Memory B cell (primary cell): ENCODE data around the gene PHF19.

Source experiments
- ATAC-seq: fragments of 150-1000 bp; cut with Tn5 transposase; 2 replicates; pipeline ENCODE4 v1.10.0; 2021; ENCODE audit warnings: low read depth, mild to moderate bottlenecking, moderate library complexity
- DNase-seq, 2 donors: peaks; one replicate each; pipeline ENCODE4 v3.0.0; 2022; ENCODE audit warnings: low spot score in 2 of 2
- H3K27ac Mint-ChIP-seq: one replicate; pipeline ENCODE4 v1.8.0; 2022; ENCODE audit warnings: mild to moderate bottlenecking, moderate library complexity, mixed read lengths
- H3K27me3 Mint-ChIP-seq: one replicate; pipeline ENCODE4 v1.8.0; 2022; ENCODE audit warnings: mixed read lengths
- H3K36me3 Mint-ChIP-seq: one replicate; pipeline ENCODE4 v1.8.0; 2022; ENCODE audit warnings: mild to moderate bottlenecking, mixed read lengths
- H3K4me1 Mint-ChIP-seq: one replicate; pipeline ENCODE4 v1.8.0; 2022; ENCODE audit warnings: mixed read lengths
- H3K4me3 Mint-ChIP-seq: one replicate; pipeline ENCODE4 v1.8.0; 2022; ENCODE audit warnings: mild to moderate bottlenecking, moderate library complexity, mixed read lengths
- H3K9me3 Mint-ChIP-seq: one replicate; pipeline ENCODE4 v1.8.0; 2022; ENCODE audit warnings: mixed read lengths

The PHF19 gene

DNA sequence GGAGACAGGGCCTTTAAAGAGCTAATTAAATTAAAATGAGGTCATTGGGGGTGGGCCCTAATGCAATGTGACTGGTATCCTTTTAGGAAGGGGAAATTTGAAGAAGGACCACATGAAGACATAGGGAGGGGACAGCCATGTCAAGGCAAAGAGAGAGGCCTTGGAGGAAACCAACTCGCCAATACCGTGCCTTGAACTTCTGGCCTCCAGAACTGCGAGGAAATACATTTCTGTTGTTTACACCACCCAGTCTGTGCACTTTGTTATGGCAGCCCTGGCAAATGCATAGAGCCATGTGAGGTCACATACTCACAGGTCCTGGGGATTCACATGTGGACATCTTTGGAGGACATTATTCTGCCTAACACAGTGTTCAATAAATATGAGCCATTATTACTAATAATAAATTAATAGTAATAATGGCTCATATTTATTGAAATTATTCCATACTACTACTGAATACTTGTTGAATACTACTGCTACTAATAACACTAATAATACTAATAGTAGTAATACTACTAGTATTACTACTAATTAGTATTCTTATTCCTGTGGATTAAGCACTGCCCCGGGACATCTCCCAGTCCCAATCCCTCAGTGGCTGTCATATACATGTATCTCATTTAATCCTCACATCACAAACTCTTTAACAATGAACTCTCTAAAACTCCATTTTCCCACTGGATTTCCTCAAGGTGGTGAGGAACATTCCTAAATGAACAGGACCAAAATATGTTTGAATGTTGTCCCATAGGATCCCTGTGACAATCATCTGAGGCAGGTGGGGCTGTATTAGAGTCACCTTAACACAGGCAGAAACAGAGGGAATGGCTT is 41.2 kb upstream of the PHF19 start:
- Mint-ChIP-seq H3K4me1 (peaks cover 23% of the 10 kb centered on the region), H3K27me3 (no peaks in the 10 kb centered on the region), H3K27ac (no peak overlapping the region), H3K9me3 (no peaks in the 10 kb centered on the region), H3K36me3 (peaks cover 5% of the 10 kb centered on the region), H3K4me3 (no peak overlapping the region)
- DNase-seq = no peak
- ATAC-seq = no peak

DNA sequence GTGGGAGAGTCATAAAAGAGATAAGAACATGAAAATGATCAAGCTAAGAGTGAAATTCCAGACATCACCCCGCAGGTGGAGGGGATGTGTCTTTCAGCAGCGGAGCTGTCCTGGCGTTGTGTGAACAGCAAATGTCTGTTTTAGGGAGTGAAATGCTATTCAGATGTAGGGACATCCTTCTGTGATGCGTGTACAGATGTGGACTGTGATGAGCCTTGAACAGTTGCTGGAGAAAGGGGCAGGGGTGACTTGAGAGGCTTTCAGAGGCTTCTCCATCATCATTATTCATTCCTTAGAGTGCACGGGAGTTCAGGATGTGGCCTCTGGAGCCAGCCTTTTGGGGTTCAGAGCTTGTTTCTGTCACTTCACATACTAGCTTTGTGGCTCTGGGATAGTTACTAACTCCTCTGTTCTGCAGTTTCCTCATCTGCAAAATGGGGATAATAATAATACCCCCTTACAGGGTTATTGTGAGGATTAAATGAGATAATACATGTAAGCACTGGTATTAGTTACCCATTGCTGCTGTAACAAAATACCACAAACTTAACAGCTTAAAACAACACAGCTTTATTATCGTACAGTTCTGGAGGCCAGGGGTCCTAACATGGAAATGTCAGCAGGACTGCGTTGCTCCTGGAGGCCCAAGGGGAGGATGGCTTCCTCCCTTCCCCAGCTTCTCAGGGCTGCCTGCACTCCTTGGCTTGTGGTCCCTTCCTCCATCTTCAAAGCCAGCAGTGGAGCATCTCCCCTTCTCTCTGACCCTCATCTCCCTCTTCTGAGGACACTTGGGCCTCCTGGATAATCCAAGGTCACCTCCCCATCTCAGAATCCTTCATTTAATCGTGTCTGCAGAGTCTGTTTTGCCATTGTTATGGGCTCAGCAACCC is 40.2 kb upstream of the PHF19 start:
- Mint-ChIP-seq H3K27ac (no peak overlapping the region), H3K27me3 (no peaks in the 10 kb centered on the region), H3K4me1 (peaks cover 26% of the 10 kb centered on the region), H3K4me3 (no peak overlapping the region), H3K36me3 (peaks cover 12% of the 10 kb centered on the region), H3K9me3 (no peaks in the 10 kb centered on the region)
- ATAC-seq = no peak
- no peak for DNase-seq

DNA sequence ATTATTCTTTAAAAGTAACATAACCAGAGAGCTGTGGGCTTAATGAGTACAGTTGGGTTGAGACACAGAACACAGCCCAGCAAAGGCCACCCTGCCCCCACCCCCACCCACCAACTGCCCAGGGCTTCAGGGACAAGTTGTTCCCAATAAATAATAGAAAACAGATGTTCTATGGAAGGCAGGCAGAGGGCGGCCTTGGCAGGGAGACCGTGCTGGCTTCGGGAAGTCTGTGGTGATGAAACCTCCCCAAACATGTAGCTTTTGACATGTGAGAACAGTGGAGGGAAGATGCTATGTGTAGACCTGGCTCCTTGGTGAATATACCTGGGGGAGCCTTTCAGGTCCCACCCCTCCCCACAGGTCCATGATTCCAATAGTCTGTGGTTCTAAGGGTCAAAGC is 39.6 kb upstream of the PHF19 start:
- Mint-ChIP-seq H3K9me3 (no peaks in the 10 kb centered on the region), H3K4me1 (peaks cover 21% of the 10 kb centered on the region), H3K27me3 (no peaks in the 10 kb centered on the region), H3K27ac (no peak overlapping the region), H3K36me3 (peaks cover 12% of the 10 kb centered on the region), H3K4me3 (no peak overlapping the region)
- DNase-seq (no peak), ATAC-seq (no peak)

DNA sequence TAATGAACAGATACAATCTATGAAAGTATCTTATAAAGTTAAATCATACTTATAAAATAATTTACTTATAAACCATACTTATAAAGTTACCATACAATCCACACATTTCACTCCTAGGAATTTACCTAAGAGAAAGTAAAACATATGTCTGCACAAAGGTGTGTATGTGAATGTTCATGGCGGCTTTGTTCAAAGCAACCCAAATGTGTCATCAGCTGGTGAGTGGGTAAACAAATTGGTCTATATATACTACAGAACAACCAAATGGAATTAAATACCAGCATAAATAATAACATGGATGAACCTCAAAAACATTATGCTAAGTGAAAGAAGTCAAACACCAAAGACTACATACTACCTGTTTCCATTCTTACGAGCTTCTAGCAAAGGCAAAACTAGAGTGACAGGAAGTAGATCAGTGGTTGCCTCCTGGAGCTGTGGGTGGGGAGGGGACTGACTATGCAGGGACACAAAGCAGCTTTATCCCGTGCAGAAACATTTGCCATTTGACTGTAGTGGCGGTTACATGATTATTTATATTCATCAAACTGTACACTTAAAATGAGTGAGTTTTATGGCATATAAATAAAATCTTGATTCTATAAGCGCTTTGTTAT is 39.0 kb upstream of the PHF19 start:
- Mint-ChIP-seq H3K4me1 (peaks cover 18% of the 10 kb centered on the region), H3K27me3 (no peaks in the 10 kb centered on the region), H3K36me3 (peaks cover 12% of the 10 kb centered on the region), H3K4me3 (no peak overlapping the region), H3K27ac (no peak overlapping the region), H3K9me3 (no peaks in the 10 kb centered on the region)
- DNase-seq (no peak), ATAC-seq (peak; percentile 75)

DNA sequence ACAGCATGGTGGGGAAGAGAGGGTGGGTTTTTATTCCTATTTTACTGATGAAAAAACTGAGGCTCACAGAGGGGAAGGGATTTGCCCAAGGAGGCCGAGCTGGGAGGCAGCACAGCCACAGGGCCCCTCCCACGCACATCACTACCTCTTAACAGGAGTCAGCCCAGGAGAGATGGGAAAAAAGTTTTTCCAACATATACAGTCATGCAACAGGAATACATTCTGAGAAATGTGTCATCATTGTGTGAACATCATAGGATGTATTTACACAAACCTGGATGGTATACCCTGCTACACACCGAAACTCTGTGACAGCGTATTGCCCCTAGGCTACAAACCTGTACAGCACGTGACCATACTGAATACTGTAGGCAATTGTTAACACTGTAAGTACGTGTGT is 38.0 kb upstream of the PHF19 start:
- Mint-ChIP-seq H3K27ac (no peak overlapping the region), H3K27me3 (no peaks in the 10 kb centered on the region), H3K4me3 (no peak overlapping the region), H3K4me1 (peaks cover 12% of the 10 kb centered on the region), H3K36me3 (peaks cover 12% of the 10 kb centered on the region), H3K9me3 (no peaks in the 10 kb centered on the region)
- no peak for DNase-seq
- no peak for ATAC-seq

DNA sequence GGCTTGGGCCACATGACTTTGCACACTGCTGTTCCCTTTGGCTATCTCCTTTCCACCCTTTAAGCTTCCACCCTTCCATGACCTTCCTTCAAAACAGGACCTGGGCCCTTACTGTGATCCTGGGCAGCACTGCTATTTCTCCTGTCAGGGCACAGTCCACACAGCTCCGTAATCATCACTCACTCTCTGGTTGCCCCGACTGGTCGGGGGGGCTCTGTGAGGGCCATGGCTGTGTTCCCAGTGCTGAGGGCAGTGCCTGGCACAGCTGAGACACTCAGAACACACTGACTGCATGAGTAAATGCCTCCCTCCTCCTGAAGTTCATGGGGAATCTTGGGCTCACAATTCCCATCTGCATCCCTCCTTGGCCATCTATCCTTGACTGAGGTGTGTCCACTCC is 37.4 kb upstream of the PHF19 start:
- Mint-ChIP-seq H3K36me3 (peaks cover 12% of the 10 kb centered on the region), H3K27ac (no peak overlapping the region), H3K9me3 (no peaks in the 10 kb centered on the region), H3K4me1 (peaks cover 9% of the 10 kb centered on the region), H3K27me3 (no peaks in the 10 kb centered on the region), H3K4me3 (no peak overlapping the region)
- no peak for ATAC-seq
- DNase-seq = no peak

DNA sequence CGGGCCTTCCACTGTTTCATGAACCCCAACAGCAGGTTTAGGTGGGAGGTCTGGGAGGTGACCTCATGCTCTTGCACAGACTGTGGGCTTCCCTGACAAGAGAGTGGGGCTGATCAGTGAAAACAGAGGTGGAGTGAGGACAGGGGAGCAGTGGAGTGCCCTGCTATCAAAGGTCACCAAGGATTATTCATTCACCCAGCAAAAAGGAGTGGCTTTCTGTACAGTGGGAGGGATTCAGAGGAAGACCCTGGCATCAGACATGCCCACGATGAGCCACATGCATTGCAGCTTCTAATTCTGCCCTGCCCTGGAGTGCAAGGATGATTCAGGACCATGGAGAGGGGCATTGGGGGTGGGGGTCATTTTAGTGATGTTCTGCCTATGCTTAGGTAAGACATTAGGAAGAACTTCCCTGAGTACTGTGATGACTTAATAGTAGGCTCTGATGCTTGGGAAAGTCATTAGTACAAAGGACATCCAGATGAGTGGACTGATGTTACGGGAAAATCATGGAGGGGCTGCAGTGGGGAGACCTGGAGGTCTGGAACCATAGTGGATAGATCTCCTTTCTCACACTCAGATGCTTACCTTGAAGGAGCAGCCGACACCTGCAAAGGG is 36.8 kb upstream of the PHF19 start:
- Mint-ChIP-seq H3K4me1 (peaks cover 9% of the 10 kb centered on the region), H3K9me3 (no peaks in the 10 kb centered on the region), H3K27me3 (no peaks in the 10 kb centered on the region), H3K27ac (no peak overlapping the region), H3K36me3 (peaks cover 12% of the 10 kb centered on the region), H3K4me3 (no peak overlapping the region)
- DNase-seq = no peak
- no peak for ATAC-seq

DNA sequence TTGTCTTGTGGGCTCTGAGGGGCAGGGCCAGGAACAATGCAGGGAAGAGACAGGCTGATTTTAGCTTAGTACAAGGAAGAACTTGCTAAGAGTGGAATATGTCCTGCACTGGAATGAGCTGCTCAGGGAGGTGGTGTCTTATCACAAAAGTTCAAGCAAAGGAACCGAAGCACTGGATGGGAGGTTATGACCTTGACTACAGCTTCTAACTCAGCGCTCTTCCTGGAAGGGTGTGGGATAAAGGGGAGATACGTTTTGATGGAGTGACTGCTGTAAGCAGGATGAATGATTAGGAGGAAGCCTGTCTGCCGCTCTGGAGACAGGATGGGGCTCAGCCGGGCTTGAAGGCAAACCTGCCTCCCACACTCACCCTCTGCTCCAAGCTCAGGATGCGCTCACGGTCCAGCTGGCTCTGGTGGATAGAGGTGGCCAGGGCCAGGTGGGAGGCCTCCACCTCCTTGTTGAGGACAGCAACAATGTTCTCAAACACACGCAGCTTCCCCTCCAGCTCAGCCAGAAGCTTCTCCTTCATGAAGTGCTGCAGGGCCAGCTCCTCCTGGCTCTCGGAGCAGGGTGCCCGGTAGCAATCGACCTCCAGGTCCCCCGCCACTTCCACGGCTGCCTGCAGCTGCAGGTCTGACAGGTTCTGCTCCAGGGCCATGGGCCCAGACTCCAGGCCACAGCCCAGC is 36.1 kb upstream of the PHF19 start:
- no peaks in the 10 kb centered on the region for H3K27me3 Mint-ChIP-seq
- no peak overlapping the region for H3K4me3 Mint-ChIP-seq
- no peak overlapping the region for H3K27ac Mint-ChIP-seq
- H3K36me3 Mint-ChIP-seq = peaks cover 11% of the 10 kb centered on the region
- DNase-seq (no peak), ATAC-seq (no peak)
- no peaks in the 10 kb centered on the region for H3K9me3 Mint-ChIP-seq
- H3K4me1 Mint-ChIP-seq = peaks cover 9% of the 10 kb centered on the region

DNA sequence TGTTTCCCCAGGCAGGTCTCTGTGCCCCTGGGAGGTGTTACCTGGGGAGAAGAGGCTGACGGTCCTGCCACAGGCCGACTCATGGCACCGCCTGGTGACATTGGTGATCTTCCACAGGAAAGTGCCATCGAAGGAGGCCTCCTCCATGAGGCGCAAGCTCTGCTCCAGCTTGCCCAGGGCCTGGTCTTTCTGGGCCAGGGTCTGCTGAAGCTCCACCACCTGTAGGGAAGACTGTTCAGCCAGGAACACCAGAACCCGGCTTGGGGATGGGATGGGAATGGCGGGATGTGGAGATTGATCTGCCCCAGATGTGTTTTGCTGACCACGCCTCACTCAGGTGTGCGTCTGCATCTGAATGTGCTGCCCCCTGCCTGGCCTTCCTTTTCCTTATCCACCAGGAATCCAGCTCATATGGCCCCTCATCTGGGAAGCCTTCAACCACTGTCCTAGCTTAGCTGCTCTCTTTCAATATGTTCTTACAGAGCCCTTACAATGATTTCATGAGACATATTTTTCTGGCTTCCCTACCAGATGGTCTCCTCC is 34.4 kb upstream of the PHF19 start:
- Mint-ChIP-seq H3K4me3 (no peak overlapping the region), H3K4me1 (peaks cover 13% of the 10 kb centered on the region), H3K9me3 (no peaks in the 10 kb centered on the region), H3K36me3 (peaks cover 10% of the 10 kb centered on the region), H3K27me3 (no peaks in the 10 kb centered on the region), H3K27ac (no peak overlapping the region)
- DNase-seq = no peak
- no peak for ATAC-seq

DNA sequence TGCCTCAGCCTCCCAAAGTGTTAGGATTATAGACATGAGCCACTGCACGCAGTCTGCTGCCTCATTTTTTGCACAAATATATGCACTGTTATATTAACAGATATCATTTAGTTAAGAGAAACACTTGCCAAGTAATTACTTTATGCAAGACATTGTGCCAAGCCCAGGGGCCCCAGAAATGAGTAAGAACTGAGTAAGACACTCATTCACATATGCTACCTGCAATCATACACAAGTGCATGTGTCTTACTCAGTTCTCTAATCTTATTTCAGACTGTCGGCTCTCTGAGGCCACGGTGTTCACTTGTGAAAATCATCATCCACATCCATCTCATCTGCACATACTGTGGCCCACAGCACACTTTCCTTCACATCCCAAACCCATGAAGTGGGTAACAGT is 33.7 kb upstream of the PHF19 start:
- Mint-ChIP-seq H3K4me1 (peaks cover 14% of the 10 kb centered on the region), H3K27ac (no peak overlapping the region), H3K27me3 (no peaks in the 10 kb centered on the region), H3K9me3 (no peaks in the 10 kb centered on the region), H3K36me3 (peaks cover 10% of the 10 kb centered on the region), H3K4me3 (no peak overlapping the region)
- no peak for ATAC-seq
- no peak for DNase-seq

DNA sequence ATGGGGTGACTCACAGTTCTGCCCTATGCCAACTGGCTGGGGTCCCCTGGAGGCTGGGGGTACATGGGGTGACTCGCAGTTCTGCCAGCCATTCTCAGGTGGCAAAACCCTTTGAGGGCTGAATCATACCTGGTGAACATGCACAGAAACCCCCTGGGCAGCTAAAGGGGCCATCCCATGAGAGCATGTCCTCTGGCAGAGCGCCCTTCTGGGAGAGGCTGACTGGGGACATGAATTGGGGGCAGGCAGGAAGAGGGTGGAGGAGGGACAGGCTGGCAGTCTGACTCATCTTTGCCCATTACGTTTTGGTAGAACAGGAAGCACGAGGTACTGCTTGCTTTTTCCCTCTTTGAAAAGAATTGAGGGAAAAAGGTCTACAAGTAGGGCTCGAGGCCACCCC is 32.9 kb upstream of the PHF19 start:
- DNase-seq = no peak
- no peak for ATAC-seq
- peaks cover 21% of the 10 kb centered on the region for H3K4me1 Mint-ChIP-seq
- no peaks in the 10 kb centered on the region for H3K27me3 Mint-ChIP-seq
- H3K27ac Mint-ChIP-seq = no peak overlapping the region
- no peaks in the 10 kb centered on the region for H3K9me3 Mint-ChIP-seq
- no peak overlapping the region for H3K4me3 Mint-ChIP-seq
- H3K36me3 Mint-ChIP-seq = peaks cover 10% of the 10 kb centered on the region

DNA sequence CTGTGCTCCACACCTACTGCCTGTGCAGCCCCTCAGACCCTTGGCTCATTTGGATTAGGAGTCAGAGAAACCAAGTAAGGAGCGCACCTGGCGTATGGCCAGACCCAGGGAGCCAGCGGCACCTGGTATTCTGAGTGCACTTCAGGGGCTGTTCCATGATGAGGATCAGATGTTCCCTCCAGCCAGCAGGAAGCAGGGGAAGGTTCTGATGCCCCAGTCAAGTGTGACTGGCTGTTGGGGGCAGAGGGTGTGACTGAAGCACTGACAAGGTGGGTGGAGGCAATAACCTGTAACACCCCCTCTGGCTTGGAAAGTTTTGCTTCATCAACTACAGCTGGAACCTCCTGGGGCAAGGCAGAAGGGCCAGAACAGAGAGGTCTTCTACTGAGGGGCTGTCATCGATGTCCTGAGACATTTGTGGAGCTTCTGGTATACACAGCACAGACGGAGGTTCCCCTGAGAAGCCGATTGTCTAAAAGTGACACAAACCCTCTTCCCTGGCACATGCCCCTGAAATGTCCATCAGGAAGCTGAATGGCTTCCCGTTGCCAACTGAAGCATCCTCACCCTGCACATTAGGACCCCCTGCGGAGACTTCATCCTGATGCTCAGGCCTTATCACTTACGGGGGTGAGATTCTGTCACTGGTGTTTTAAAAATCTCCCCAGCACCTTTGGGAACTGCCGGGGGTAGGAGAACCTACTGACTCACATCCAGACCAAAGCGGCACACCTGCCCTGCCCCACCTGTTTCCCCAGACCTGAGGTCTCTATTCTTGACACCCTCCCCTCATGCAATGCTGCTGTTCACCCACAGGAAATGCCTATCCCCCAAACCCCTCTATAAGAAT is 28.6 kb upstream of the PHF19 start:
- H3K4me1 Mint-ChIP-seq = peaks cover 51% of the 10 kb centered on the region
- no peak for DNase-seq
- H3K27me3 Mint-ChIP-seq = no peaks in the 10 kb centered on the region
- H3K27ac Mint-ChIP-seq = peak overlapping the region; percentile 98
- H3K9me3 Mint-ChIP-seq = no peaks in the 10 kb centered on the region
- peak; percentile 45 for ATAC-seq
- H3K36me3 Mint-ChIP-seq = peaks cover 2% of the 10 kb centered on the region
- no peak overlapping the region for H3K4me3 Mint-ChIP-seq

DNA sequence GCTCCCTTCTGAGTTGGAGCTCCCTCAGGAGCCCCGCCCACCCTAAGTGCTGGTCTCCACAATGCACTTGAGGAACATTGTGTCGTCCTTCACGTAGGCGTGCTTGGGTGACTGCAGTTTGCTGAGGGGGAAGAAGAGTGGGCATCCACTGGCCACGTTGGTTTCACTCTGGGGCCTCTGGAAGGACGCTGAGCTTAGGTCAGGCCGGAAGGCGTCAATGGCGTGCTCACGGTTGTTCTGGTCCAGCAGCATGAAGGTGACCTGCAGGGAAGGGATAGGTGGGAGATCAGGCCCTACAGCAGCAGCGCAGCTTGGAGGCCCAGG is 28.0 kb upstream of the PHF19 start:
- no peaks in the 10 kb centered on the region for H3K27me3 Mint-ChIP-seq
- H3K9me3 Mint-ChIP-seq = no peaks in the 10 kb centered on the region
- ATAC-seq (no peak), DNase-seq (no peak)
- no peak overlapping the region for H3K4me3 Mint-ChIP-seq
- peaks cover 49% of the 10 kb centered on the region for H3K4me1 Mint-ChIP-seq
- peaks cover 2% of the 10 kb centered on the region for H3K36me3 Mint-ChIP-seq
- peak overlapping the region; percentile 98 for H3K27ac Mint-ChIP-seq
